ENCODE results near the gene MAST4.

Gene MAST4

DNA sequence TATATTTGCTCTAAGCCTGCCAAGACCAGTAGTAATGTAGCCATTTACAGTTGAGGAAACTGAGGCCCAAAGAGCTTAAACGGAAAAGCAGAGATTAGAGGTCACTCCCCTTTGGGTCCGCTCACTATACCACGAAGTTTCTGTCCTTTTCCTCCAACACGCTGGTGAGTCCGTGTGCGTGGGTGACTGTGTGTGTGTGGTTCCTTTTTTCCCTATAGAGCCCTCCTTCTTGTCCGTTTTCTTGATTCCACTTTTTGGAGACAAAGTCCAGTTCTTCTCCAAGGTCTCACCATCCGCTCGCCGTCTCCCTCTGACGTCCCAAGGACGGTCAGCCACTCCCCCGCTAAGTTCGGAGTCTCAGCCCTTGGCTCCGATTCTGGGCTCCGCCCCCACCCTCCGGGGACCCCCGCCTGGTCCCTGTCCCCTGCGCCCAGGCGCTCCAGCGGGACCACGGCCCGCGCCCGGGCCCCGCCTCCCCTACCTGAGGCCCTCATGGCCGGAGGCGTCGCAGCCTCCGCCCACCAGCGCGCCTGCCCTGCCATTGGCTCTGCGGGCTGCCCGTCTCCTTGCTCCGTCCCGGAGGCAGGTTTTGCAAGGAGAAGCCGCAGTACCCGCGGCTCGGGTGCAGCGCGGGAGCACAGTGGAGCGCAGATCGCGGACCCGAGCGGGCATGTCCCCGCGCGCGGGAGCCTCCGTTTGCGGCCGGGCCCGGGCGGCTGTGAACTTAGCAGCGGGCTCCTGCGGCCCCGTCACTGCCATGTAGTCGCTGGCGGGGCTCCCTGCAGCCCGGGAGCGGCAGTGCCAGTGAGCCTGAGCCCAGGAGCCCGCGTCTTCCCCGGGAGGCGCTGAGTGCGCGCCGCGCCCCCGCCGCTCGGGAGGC, at the start of gene MAST4:
Gene MAST4, plus strand, starts transcription at position 638 of the 880 bp plus-strand sequence. CDS start 263 bp downstream, outside the sequence.
- ATAC-seq, result peak; percentile 82 to 86

GRCh38 chr5:66546541-66546940, 49.7 kb upstream of the MAST4 start:
- ATAC-seq, result no peak

- ATAC-seq, result no peak
These were observed 44.9 kb upstream of the MAST4 start for GRCh38 chr5:66551338-66551737.

DNA sequence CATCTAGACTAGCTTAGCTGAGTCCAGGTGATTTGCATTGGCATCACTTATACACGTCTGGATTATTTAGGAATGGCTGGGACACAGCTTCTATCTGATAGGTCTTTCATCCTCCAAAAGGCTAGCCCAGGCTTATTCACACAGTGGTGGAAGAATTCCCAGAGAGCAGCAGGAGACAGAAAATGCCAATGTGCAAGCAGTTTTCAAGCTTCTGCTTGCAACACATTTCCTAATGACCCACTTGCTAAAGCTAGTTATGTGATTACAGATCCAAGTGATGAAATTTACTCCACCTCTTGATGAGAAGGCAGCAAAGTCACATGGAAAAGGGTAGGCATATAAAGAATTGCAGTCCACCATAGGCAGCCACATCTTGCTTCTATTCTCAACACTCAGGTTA, 44.2 kb upstream of the MAST4 start:
- no peak for ATAC-seq

DNA sequence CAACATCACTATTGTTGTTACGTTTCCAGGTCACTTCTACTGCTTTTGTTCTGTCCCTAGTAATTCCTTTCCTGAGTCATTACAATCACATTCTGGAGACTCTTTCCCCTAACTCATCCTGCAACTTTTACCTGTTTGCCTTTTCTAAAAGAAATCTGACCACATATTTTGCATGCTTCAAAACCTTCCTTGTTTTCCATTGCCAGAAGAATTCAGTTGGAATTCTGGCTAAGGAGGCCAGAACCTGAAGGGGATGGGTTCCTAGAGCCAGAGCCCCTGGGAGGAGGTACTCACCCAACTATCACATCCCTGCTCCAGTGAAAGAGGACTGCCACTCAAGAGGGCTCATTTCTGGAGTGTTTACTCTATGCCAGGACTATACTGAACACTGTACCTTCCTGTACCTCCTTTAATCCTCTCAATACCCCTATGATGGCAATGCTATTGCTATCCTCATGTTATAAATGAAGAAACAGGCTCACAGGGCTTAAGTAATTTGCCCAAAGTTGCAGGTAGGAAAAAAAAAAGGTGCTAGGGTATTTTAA, 42.8 kb upstream of the MAST4 start:
- no peak for ATAC-seq

- ATAC-seq, result peak; percentile 76 to 84
These were observed 42.1 kb upstream of the MAST4 start for GRCh38 chr5:66553916-66554575.

DNA sequence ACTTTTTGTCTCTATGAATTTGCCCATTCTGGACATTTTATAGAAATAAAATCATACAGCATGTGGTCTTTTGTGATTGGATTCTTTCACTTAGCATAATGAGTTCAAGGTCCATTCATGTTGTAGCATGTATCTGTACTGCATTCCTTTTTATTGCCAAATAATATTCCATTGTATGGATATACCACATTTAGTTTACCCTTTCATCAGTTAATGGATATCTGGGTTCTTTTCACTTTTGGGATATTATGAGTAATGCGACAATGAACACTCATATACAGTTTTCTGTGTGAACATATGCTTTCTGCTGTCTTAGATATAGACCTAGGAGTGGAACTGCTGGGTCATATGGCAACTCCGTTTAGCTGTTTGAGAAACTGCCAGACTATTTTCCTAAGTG, 41.3 kb upstream of the MAST4 start:
- ATAC-seq, result no peak

- peak in 1 of 2 donors; percentile 27 for ATAC-seq
These were observed 37.6 kb upstream of the MAST4 start for GRCh38 chr5:66558560-66558959.

GRCh38 chr5:66560371-66560770, 35.8 kb upstream of the MAST4 start:
- ATAC-seq, result no peak

DNA sequence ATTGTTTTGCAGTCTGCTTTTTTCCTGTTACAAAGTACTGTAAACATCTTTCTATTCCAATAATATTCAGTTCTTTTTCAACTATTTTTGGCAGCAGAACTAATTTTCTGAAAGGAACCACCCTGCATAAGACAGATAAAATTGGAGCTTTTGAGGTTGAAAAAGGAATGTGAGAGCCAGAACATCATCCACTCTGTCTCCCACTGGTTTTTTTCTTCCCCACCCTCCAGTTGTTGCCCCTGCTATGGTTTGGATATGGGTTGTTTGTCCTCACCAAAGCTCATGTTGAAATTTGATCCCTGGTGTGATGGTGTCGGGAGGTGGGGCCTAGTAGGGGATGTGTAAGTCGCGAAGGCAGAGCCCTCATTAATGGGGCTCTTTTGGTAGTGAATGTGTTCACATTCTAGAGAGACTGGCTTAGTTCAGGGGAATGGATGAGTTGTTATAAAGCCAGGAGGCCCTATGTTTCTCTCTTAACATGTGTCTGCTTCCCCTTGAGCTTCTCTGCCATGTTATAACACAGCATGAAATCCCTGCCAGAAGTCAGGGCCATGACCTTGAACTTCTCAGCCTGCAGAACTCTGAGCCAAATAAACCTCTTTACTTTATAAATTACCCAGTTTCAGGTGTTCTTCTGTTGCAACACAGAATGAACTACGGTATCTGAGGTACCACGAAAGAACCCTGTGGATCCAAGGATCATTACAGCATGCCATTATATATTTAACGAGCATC, 34.8 kb upstream of the MAST4 start:
- ATAC-seq, result no peak

DNA sequence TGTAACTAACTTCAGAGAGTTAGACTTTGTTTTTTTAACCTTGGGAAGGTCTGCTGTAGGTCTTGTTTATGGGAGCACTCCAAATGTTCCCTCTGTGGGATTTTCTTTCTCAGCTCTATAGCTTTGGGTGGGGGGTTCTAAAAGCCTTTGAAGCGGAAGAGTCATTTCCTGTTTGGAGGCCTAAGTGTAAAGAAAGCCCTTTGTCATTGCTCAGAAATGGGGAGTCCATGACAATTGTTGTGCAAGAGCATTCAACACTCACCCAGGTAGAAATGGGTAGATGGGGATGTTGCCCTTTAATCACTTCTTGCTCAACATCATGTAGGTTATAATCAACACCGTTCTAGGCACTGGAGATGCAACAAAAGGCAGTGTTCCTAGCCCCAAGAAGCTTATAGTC, 30.3 kb upstream of the MAST4 start:
- ATAC-seq, result no peak

DNA sequence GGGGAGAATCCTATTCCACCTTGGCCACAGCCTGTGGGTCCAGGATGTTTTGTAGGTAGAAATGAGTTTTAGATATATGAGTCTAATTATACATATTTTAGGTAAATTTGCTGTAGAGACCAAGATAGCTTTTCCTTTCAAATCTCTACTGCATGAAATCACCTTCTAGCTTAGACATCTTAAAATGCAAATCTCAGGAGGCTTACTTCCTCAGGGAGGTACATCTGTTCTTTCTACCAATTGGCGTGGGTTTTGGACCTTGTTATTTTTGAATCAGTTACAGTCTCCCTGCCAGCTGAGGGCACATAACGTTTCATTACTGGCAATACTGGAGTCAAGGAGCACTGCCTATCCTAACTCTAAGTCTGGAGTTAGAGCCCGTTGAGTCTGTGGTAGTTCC, 28.7 kb upstream of the MAST4 start:
- no peak for ATAC-seq

DNA sequence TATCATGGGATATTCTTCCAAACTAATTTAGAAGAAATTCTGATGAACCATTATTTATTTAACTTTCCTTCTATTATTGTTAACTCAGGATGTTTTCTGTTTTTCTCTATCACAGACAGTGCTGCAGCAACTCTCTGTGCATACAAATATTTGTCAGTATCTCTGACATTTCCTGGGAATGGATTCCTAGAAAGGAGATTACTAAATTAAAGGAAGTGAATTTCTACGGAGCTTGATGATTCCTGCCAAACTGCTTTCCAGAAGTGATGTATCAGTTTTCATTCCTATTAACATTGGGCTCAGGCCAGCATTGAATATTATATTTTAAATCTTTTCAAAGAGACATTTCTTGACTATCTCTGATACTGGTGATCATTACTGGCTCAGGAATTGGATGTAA, 26.0 kb upstream of the MAST4 start:
- no peak for ATAC-seq

DNA sequence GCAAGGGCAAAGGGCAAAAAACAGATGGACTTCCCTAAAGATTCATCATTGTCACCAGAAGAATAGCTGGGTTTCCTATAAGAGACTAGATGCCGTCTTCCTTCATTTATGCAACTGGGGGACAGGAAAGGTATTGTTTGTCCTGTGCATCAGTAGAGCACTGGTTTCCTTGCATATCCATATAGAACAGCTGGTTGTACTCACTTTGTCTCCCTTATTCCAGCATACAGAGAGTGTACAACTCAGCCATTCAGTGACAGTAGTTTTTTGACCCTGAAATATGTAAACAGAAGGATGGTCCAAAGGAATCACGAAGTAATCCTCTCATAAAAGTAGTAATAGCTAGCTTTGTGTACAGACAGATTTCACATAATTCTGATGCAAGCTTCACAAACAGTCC, 22.5 kb upstream of the MAST4 start:
- no peak for ATAC-seq

DNA sequence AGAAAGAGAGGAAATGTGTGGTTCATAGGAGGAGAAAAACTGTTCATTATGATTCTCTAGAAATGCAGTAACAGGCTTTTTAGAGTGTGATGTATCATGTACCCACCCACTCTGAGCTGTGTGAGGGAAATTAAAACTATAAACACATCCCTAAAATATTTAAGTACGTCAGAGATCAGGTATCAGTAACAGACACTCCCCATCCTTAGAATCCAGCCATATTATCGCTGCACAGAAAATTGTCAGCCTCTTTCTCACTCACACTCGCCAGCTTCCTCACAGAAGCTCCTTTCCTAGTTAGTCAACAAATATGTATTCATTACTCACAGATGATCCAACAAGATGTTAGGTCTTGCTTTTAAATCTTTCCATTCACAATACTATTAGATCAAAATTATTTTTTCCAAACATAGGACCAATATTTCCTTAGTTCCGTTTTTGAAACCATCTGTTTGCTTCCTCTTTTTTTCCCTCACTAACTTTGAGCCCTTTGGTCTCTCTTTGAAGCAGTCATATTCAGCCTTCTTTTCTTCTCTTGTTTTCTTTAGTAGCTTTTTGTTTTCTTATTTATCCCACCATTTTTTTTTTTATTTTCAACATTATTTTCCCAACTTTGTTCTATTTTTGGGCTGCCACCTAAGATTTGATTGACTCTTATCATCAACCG, 13.6 kb upstream of the MAST4 start:
- ATAC-seq, result no peak

DNA sequence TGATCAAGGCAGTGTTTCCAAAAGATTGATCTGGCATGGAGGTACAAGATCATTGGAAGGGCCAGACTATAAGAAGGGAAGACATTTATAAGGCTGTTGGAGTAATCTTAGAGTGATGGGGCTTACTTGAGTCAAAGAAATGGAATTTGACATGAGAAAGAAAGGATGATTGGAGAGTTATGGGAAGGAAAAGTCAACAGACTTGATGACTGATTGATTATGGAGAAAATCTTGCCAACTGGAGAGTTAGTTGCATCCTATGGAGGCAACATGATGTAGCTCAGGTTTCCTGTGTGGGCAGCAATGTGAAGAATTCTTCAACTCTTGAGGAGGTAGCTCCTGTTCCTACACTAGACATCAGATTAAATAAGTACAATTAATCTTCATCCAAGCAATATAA, 10.9 kb upstream of the MAST4 start:
- ATAC-seq, result no peak

DNA sequence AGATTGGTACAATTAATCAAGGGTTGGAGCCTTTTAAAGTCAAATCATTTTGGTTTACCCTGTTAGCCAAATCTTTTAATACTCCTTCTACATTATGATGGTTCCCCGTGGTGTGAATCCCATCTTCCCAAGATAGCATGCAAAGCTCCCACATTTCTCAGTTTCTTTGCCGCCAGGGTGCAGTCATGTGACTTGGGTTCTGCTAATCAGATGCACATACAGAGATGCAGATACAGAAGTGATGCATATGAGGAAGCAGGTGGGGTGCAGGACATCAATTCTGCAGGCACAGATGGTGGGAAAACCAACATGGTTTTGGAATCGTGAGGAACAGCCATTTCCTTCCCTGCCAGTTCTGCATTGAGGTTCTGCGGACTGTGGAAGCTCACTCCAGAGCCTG, 8.4 kb upstream of the MAST4 start:
- no peak for ATAC-seq

DNA sequence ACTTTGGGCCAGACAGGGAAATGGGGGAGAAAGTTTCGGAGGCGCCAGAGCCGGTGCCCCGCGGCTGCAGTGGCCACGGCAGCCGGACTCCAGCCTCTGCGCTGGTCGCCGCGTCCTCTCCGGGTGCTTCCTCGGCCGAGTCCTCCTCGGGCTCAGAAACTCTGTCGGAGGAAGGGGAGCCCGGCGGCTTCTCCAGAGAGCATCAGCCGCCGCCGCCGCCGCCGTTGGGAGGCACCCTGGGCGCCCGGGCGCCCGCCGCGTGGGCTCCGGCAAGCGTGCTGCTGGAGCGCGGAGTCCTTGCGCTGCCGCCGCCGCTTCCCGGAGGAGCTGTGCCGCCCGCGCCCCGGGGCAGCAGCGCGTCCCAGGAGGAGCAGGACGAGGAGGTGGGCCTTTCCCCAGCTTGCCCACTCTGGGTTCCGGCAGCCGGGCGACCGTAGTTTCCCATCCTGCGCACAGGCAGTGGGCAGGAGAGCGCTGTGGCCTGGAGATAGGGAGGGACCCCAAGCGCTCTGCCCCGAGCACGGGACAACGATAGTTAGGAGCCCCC, 516 bp downstream of the MAST4 start:
- ATAC-seq, result peak in 1 of 2 donors; percentile 4

GRCh38 chr5:66597183-66597757, 1.1 kb downstream of the MAST4 start:
- ATAC-seq, result no peak

- ATAC-seq, result no peak
These were observed 6.4 kb downstream of the MAST4 start for GRCh38 chr5:66602621-66603020.

DNA sequence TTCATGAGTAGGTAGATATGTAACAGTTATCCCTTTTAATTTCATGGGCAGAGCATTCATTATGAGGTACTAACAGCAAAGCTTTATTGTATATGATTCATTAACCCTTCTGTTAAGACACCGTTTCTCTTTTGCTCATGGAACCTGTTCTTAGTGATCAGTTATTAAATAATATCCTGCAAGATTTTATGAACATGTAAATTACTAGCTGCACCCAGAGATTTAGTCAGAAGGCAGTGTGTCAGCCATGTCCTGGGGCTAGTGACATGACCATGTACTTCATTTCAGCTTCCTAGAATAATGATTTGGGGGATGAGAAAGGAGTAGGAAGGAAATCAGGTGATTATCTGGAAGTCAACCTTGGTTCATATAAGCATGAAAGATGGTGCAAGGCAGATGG, 7.0 kb downstream of the MAST4 start:
- ATAC-seq, result no peak

- no peak for ATAC-seq
These were observed 7.7 kb downstream of the MAST4 start for GRCh38 chr5:66603881-66604280.
